ENCODE measurements around the gene RAB11B.

GRCh38 chr19:8386990-8387389 lies 3.2 kb upstream of the RAB11B start:
- no peak for TF ChIP-seq SMC3 (IDR thresholded peaks at IDR 0.05; ENCODE audit: low read length)
- TF ChIP-seq, protein P1, sequence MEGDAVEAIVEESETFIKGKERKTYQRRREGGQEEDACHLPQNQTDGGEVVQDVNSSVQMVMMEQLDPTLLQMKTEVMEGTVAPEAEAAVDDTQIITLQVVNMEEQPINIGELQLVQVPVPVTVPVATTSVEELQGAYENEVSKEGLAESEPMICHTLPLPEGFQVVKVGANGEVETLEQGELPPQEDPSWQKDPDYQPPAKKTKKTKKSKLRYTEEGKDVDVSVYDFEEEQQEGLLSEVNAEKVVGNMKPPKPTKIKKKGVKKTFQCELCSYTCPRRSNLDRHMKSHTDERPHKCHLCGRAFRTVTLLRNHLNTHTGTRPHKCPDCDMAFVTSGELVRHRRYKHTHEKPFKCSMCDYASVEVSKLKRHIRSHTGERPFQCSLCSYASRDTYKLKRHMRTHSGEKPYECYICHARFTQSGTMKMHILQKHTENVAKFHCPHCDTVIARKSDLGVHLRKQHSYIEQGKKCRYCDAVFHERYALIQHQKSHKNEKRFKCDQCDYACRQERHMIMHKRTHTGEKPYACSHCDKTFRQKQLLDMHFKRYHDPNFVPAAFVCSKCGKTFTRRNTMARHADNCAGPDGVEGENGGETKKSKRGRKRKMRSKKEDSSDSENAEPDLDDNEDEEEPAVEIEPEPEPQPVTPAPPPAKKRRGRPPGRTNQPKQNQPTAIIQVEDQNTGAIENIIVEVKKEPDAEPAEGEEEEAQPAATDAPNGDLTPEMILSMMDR (CRISPR knock-in tag; IDR thresholded peaks at IDR 0.05), result no peak
- no peak for TF ChIP-seq PRPF4 (IDR thresholded peaks at IDR 0.05; ENCODE audit: low read depth, low read length, poor library complexity, severe bottlenecking)
- TF ChIP-seq KLF13 (CRISPR knock-in tag; IDR thresholded peaks at IDR 0.05), result no peak
- TF ChIP-seq RFX1 (IDR thresholded peaks at IDR 0.05), result no peak
- no peak for TF ChIP-seq RFX5 (IDR thresholded peaks at IDR 0.05; ENCODE audit: low read depth, low read length)
- no peak for TF ChIP-seq JUN (CRISPR knock-in tag; IDR thresholded peaks at IDR 0.05)
- no peak for TF ChIP-seq ZNF570 (CRISPR knock-in tag; IDR thresholded peaks at IDR 0.05; ENCODE audit: borderline replicate concordance)
- TF ChIP-seq ZBTB26 (CRISPR knock-in tag; IDR thresholded peaks at IDR 0.05; ENCODE audit: borderline replicate concordance), result no peak
- TF ChIP-seq YEATS2 (CRISPR knock-in tag; IDR thresholded peaks at IDR 0.05; ENCODE audit: borderline replicate concordance), result no peak
